Caco-2 (cell line): Measurements from ENCODE around the gene FBXO31. TPM values are rescaled to one million over a fixed set of nuclear protein-coding genes. Genes with fewer than 3 reads are reported as not detected.

ENCODE experiments used
- BruUV-seq: library from RNA; stranded (reverse); fragments of 400-500 nt; replicated peaks from 2 replicates; lab custom pipeline; 2021; lab: Mats Ljungman, UMichigan
- CTCF ChIA-PET: fragments of 300-600 bp; sonication (Branson Sonifier 250); formaldehyde crosslinking; loops from one replicate; lab custom pipeline; 2022; ENCODE audit warnings: antibody characterized with exemption; lab: Charles Lee
- POLR2A ChIA-PET: fragments of 300-600 bp; sonication (Branson Sonifier 250); formaldehyde crosslinking; loops from one replicate; lab custom pipeline; 2022; ENCODE audit warnings: antibody characterized with exemption; lab: Charles Lee
- DNase-seq, 2 experiments: peaks; one replicate each; pipeline versions ENCODE4 v3.0.0 to v3.0.0-alpha.2; 2020 to 2022
- H3K27me3 ChIP-seq: replicated peaks from 2 replicates; pipeline ENCODE4 v1.6.0; 2011; ENCODE audit warnings: low read length; ENCODE audit not compliant: control insufficient read depth, insufficient read depth
- H3K36me3 ChIP-seq: 2 replicates; pipeline ENCODE4 v1.5.1; 2011; ENCODE audit warnings: low read length; ENCODE audit not compliant: control insufficient read depth, insufficient read depth
- H3K4me1 ChIP-seq: fragments of 250-450 bp; sonication (Bioruptor Pico); 2 replicates; pipeline ENCODE4 v1.5.1; 2020; ENCODE audit warnings: mild to moderate bottlenecking
- H3K4me3 ChIP-seq: 2 replicates; pipeline ENCODE4 v1.5.1; 2011; ENCODE audit warnings: low read depth, mild to moderate bottlenecking, control low read depth, low read length
- H3K9me3 ChIP-seq: fragments of 250-450 bp; sonication (Bioruptor Pico); 2 replicates; pipeline ENCODE4 v1.5.1; 2020; ENCODE audit warnings: mild to moderate bottlenecking, moderate library complexity
- H3K27ac Mint-ChIP-seq: one replicate; pipeline ENCODE4 v1.8.0; 2022; ENCODE audit warnings: mixed read lengths; ENCODE audit not compliant: unreplicated experiment
- H3K27me3 Mint-ChIP-seq: one replicate; pipeline ENCODE4 v1.8.0; 2022; ENCODE audit warnings: mixed read lengths; ENCODE audit not compliant: insufficient read depth, unreplicated experiment
- H3K36me3 Mint-ChIP-seq: one replicate; pipeline ENCODE4 v1.8.0; 2022; ENCODE audit warnings: mild to moderate bottlenecking, mixed read lengths; ENCODE audit not compliant: insufficient read depth, unreplicated experiment
- H3K4me1 Mint-ChIP-seq: one replicate; pipeline ENCODE4 v1.8.0; 2022; ENCODE audit warnings: low read depth, mixed read lengths; ENCODE audit not compliant: unreplicated experiment
- H3K4me3 Mint-ChIP-seq: one replicate; pipeline ENCODE4 v1.8.0; 2022; ENCODE audit warnings: mild to moderate bottlenecking, moderate library complexity, mixed read lengths; ENCODE audit not compliant: unreplicated experiment
- H3K9me3 Mint-ChIP-seq: one replicate; pipeline ENCODE4 v1.8.0; 2022; ENCODE audit warnings: mixed read lengths; ENCODE audit not compliant: unreplicated experiment
- intact Hi-C: fragments of 100-400 bp; cut with micrococcal nuclease; formaldehyde crosslinking; loops from one replicate; pipeline ENCODE4 v1.10.0; 2022; ENCODE audit not compliant: unreplicated experiment
- total RNA-seq: library from RNA; stranded (reverse); gene quantifications from 2 replicates; pipeline ENCODE4 v1.2.3, GENCODE V29; 2022
- TF ChIP-seq, protein P1 (sequence below), 2 experiments: fragments of 200-600 bp in 1 of 2; IDR thresholded peaks; 1 replicate in 1 of 2; 2 replicates in 1 of 2; pipeline versions ENCODE4 v1.5.1 to v1.8.0; 2011 to 2022; ENCODE audit warnings: antibody characterized with exemption in 1 of 2, control low read depth in 1 of 2, inconsistent platforms in 1 of 2, low read depth in 1 of 2, low read length in 1 of 2, mild to moderate bottlenecking in 1 of 2, moderate library complexity in 1 of 2; ENCODE audit not compliant: insufficient read depth in 1 of 2, severe bottlenecking in 1 of 2, unreplicated experiment in 1 of 2

Gene FBXO31
- total RNA-seq, 1 experiment from 2014 or later: 55.6 TPM

DNA sequence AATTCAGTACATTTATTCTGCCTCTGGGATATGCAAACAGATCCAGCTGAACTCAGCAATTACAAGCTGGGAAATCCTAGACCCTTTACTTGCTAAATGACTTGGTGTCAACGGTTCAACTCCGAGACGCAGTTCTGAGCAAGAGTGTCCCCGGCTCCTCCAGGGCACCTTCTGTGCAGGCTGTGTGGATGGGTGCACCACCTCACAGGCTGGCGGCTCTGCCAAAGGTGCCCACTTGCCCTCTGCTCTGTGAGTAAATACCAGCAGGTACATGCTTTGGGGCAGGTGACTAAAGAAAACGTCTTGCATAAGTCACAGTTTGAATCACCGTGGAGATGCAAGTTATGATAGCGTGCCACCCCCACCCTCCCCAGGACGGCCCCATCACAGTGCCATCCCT is 31.9 kb upstream of the FBXO31 start:
- TF ChIP-seq, protein P1, sequence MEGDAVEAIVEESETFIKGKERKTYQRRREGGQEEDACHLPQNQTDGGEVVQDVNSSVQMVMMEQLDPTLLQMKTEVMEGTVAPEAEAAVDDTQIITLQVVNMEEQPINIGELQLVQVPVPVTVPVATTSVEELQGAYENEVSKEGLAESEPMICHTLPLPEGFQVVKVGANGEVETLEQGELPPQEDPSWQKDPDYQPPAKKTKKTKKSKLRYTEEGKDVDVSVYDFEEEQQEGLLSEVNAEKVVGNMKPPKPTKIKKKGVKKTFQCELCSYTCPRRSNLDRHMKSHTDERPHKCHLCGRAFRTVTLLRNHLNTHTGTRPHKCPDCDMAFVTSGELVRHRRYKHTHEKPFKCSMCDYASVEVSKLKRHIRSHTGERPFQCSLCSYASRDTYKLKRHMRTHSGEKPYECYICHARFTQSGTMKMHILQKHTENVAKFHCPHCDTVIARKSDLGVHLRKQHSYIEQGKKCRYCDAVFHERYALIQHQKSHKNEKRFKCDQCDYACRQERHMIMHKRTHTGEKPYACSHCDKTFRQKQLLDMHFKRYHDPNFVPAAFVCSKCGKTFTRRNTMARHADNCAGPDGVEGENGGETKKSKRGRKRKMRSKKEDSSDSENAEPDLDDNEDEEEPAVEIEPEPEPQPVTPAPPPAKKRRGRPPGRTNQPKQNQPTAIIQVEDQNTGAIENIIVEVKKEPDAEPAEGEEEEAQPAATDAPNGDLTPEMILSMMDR (IDR thresholded peaks at IDR 0.05; ENCODE audit: insufficient read depth in 1 of 2, low read depth in 1 of 2, low read length in 1 of 2, severe bottlenecking in 1 of 2, unreplicated experiment in 1 of 2): no peak
- Histone ChIP-seq H3K27me3 (no peaks in the 10 kb centered on the region), H3K36me3 (peaks cover 5% of the 10 kb centered on the region), H3K9me3 (no peaks in the 10 kb centered on the region), H3K4me1 (peaks cover 16% of the 10 kb centered on the region), H3K4me3 (no peak overlapping the region)
- intact Hi-C loops: loop anchor here (5.0 to 10.0 kb wide), 2 partner anchors 159 to 222 kb away; no protein-coding TSS in a partner anchor
- POLR2A ChIA-PET: no interaction called here
- Mint-ChIP-seq H3K27me3 (no peaks in the 10 kb centered on the region), H3K4me3 (no peak overlapping the region), H3K9me3 (no peaks in the 10 kb centered on the region), H3K4me1 (peaks cover 19% of the 10 kb centered on the region), H3K27ac (no peak overlapping the region), H3K36me3 (peaks cover 73% of the 10 kb centered on the region)
- DNase-seq: no peak
- no TSS peak for BruUV-seq
- CTCF ChIA-PET: no interaction called here

DNA sequence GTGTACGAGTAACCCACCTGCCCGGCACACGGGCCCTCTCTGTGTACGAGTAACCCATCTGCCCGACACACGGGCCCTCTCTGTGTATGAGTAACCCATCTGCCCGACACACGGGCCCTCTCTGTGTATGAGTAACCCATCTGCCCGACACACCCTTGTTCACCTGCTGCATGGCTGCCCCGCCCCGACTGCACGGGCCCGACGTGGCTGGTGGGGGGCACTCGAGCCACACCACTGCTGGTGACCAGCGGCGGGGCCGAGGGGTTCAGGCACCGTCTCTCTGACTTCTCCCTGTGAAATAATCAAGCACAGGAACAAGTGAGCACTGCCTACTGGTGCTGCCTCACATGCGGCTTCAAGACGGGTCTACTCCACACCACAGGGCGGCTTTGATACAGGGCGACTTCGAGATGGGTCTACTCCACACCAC is 30.7 kb upstream of the FBXO31 start:
- TF ChIP-seq, protein P1 (IDR thresholded peaks at IDR 0.05; ENCODE audit: insufficient read depth in 1 of 2, low read depth in 1 of 2, low read length in 1 of 2, severe bottlenecking in 1 of 2, unreplicated experiment in 1 of 2): no peak
- no peak overlapping the region for H3K4me3 ChIP-seq
- Mint-ChIP-seq H3K36me3 (peaks cover 75% of the 10 kb centered on the region), H3K27me3 (no peaks in the 10 kb centered on the region), H3K9me3 (no peaks in the 10 kb centered on the region), H3K27ac (no peak overlapping the region), H3K4me3 (no peak overlapping the region), H3K4me1 (peaks cover 19% of the 10 kb centered on the region)
- H3K27me3 ChIP-seq: no peaks in the 10 kb centered on the region
- ChIA-PET CTCF (interaction anchor here (1.8 kb wide), 1 partner anchor 157 kb away, joined by 5 read pairs; no protein-coding TSS in a partner anchor), POLR2A (no interaction called here)
- H3K9me3 ChIP-seq: no peaks in the 10 kb centered on the region
- intact Hi-C loops: loop anchor here (10.0 kb wide), 1 partner anchor 161 kb away; no protein-coding TSS in a partner anchor
- H3K36me3 ChIP-seq: peaks cover 5% of the 10 kb centered on the region
- DNase-seq: no peak
- peaks cover 16% of the 10 kb centered on the region for H3K4me1 ChIP-seq
- no TSS peak for BruUV-seq

DNA sequence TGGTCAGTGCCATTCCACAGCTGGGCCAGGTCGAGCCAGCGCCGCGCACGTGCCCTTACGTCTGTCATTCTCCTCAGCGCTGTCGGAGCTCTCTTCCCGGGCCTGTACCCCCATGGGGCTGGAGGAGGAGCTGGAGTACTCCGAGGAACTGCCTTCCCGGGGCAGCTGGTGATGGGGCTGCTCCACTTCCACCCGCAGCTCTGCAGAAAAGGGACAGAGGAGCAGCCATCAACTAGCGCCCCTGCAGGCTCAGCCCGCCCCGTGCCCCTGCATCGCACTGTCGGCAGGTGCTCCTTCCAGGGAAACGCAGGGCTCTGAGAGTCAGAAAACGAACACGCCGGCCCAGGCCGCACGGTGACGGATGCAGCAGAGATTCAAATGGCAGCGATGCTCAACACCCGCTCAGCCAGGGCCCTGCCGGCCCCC is 29.4 kb upstream of the FBXO31 start:
- Histone ChIP-seq H3K9me3 (no peaks in the 10 kb centered on the region), H3K4me1 (peaks cover 5% of the 10 kb centered on the region; the same call in 1 of the 2 replicates), H3K36me3 (peaks cover 5% of the 10 kb centered on the region), H3K27me3 (no peaks in the 10 kb centered on the region), H3K4me3 (no peak overlapping the region)
- ChIA-PET POLR2A (no interaction called here), CTCF (interaction anchor here (1.8 kb wide), 1 partner anchor 158 kb away, joined by 5 read pairs; no protein-coding TSS in a partner anchor)
- H3K4me1 Mint-ChIP-seq: peaks cover 13% of the 10 kb centered on the region
- no peak overlapping the region for H3K27ac Mint-ChIP-seq
- TF ChIP-seq, protein P1 (IDR thresholded peaks at IDR 0.05; ENCODE audit: insufficient read depth in 1 of 2, low read depth in 1 of 2, low read length in 1 of 2, severe bottlenecking in 1 of 2, unreplicated experiment in 1 of 2): no peak
- BruUV-seq: no TSS peak
- H3K36me3 Mint-ChIP-seq: peaks cover 77% of the 10 kb centered on the region
- intact Hi-C loops: loop anchor here (10.0 kb wide), 1 partner anchor 162 kb away; no protein-coding TSS in a partner anchor
- H3K4me3 Mint-ChIP-seq: no peak overlapping the region
- H3K27me3 Mint-ChIP-seq: no peaks in the 10 kb centered on the region
- H3K9me3 Mint-ChIP-seq: no peaks in the 10 kb centered on the region
- no peak for DNase-seq
